Gastrocnemius medialis (tissue), 4 donors: ENCODE results near the gene COX11. TPM values are rescaled to one million over a fixed set of nuclear protein-coding genes. Genes with fewer than 3 reads are reported as not detected.

Experiments used
- ATAC-seq, 2 donors: fragments of 150-250 bp; one replicate each; pipeline ENCODE4 v1.9.1; 2016
- DNase-seq, 2 donors: peaks; one replicate each; pipeline ENCODE4 v3.0.0-alpha.2; 2019
- H3K27ac ChIP-seq, 4 donors: fragments of 200-600 bp; sonication (generic); 1 replicate in 1 of 4; 2 replicates in 3 of 4; pipeline ENCODE4 v1.5.1; 2016 to 2018; ENCODE audit warnings: mild to moderate bottlenecking in 2 of 4, moderate library complexity in 1 of 4
- H3K27me3 ChIP-seq, 3 donors: fragments of 200-600 bp; sonication (generic) in 2 of 3; 1 replicate in 1 of 3; 2 replicates in 2 of 3; pipeline versions ENCODE4 v1.5.1 to v1.6.0; 2016 to 2019; ENCODE audit warnings: mild to moderate bottlenecking in 1 of 3, moderate library complexity in 1 of 3
- H3K36me3 ChIP-seq, 2 donors: fragments of 200-600 bp; sonication (generic) in 1 of 2; one replicate each; pipeline ENCODE4 v1.5.1; 2017 to 2018
- H3K4me1 ChIP-seq, 2 donors: fragments of 200-600 bp; sonication (generic) in 1 of 2; one replicate each; pipeline ENCODE4 v1.5.1; 2016 to 2017; ENCODE audit warnings: mild to moderate bottlenecking in 2 of 2
- H3K4me3 ChIP-seq, 4 donors: fragments of 200-600 bp; sonication (generic) in 3 of 4; 1 replicate in 1 of 4; 2 replicates in 3 of 4; pipeline ENCODE4 v1.5.1; 2016 to 2019; ENCODE audit warnings: mild to moderate bottlenecking in 2 of 4
- H3K9me3 ChIP-seq, 3 donors: fragments of 200-600 bp; sonication (generic) in 2 of 3; 1 replicate in 1 of 3; 2 replicates in 2 of 3; pipeline ENCODE4 v1.5.1; 2016 to 2019
- POLR2A ChIP-seq, 2 donors: fragments of 450-650 bp; IDR thresholded peaks; one replicate each; pipeline ENCODE4 v1.6.1; 2017; ENCODE audit warnings: antibody characterized with exemption in 2 of 2, mild to moderate bottlenecking in 2 of 2, moderate library complexity in 2 of 2
- in situ Hi-C, 4 donors: fragments of 200-750 bp; cut with MboI; loops; one replicate each; pipeline versions ENCODE4 v1.15.0 to v1.8.0; 2017; ENCODE audit warnings: low sequenced_read_pairs in 4 of 4
- intact Hi-C: fragments of 100-400 bp; cut with DNase I; formaldehyde crosslinking; loops from one replicate; pipeline ENCODE4 v1.15.1; 2023; ENCODE audit warnings: low total_unique reads
- total RNA-seq, 4 donors: library from RNA; depleted of rRNA; stranded (reverse); fragments of >200 nt; gene quantifications; one replicate each; pipeline versions ENCODE4 v1.1.0 to v1.2.3, GENCODE V29; 2016
- TF ChIP-seq, protein P1 (sequence below), 5 experiments: fragments of 450-650 bp in 3 of 5; fragments of 200-600 bp in 2 of 5; sonication (generic) in 2 of 5; IDR thresholded peaks in 4 of 5; conservative IDR thresholded peaks in 1 of 5; 1 replicate in 4 of 5; 2 replicates in 1 of 5; pipeline ENCODE4 v1.5.1; 2016 to 2019; ENCODE audit warnings: antibody characterized with exemption in 5 of 5, mild to moderate bottlenecking in 3 of 5, moderate library complexity in 3 of 5

COX11 gene
- total RNA-seq = 10 to 100 TPM; 36.4 to 77.2 (median 67.6) TPM

- Histone ChIP-seq H3K4me3 (peak within 1 kb of the TSS; percentile 96 to 98 (median 97)), H3K27ac (peak within 1 kb of the TSS; percentile 82 to 94 (median 86)), H3K4me1 (peaks cover 20 to 36% of the 10 kb centered on the region in 2 donors), H3K9me3 (no peaks in the 10 kb centered on the region), H3K36me3 (peaks cover 4 to 16% of the 10 kb centered on the region in 2 donors), H3K27me3 (no peaks in the 10 kb centered on the region)
- in situ Hi-C loops = no loop called here
- peak; percentile 53 to 70 for TF ChIP-seq POLR2A (IDR thresholded peaks at IDR 0.05)
- TF ChIP-seq, protein P1, sequence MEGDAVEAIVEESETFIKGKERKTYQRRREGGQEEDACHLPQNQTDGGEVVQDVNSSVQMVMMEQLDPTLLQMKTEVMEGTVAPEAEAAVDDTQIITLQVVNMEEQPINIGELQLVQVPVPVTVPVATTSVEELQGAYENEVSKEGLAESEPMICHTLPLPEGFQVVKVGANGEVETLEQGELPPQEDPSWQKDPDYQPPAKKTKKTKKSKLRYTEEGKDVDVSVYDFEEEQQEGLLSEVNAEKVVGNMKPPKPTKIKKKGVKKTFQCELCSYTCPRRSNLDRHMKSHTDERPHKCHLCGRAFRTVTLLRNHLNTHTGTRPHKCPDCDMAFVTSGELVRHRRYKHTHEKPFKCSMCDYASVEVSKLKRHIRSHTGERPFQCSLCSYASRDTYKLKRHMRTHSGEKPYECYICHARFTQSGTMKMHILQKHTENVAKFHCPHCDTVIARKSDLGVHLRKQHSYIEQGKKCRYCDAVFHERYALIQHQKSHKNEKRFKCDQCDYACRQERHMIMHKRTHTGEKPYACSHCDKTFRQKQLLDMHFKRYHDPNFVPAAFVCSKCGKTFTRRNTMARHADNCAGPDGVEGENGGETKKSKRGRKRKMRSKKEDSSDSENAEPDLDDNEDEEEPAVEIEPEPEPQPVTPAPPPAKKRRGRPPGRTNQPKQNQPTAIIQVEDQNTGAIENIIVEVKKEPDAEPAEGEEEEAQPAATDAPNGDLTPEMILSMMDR (IDR thresholded peaks at IDR 0.05 in 4 of 5, conservative IDR thresholded peaks at IDR 0.05 in 1 of 5) = peak in 2 of 5 experiments; percentile 32 to 58
- intact Hi-C loops = loop anchor here (10.0 kb wide), 1 partner anchor 266 kb away; no protein-coding TSS in a partner anchor
- peak; percentile 91 to 95 for DNase-seq
- ATAC-seq = peak; percentile 98 to 99
Measured at GRCh38 chr17:54968262-54968987, at the start of gene COX11, which contains the start of gene STXBP4. TSS of gene COX11 (minus strand) at chr17:54968654. CDS start at chr17:54968646, 8 bp downstream. TSS of gene STXBP4 (plus strand) at chr17:54968765. CDS start at chr17:54986220, 17,455 bp downstream.

- Histone ChIP-seq H3K27me3 (no peaks in the 10 kb centered on the region), H3K4me3 (no peak overlapping the region), H3K4me1 (no peaks in the 10 kb centered on the region), H3K9me3 (no peaks in the 10 kb centered on the region), H3K27ac (no peak overlapping the region), H3K36me3 (peaks cover 0 to 4% of the 10 kb centered on the region in 2 donors)
- in situ Hi-C loops (no loop called here), intact Hi-C loops (no loop called here)
- DNase-seq (no peak), ATAC-seq (no peak)
- no peak for TF ChIP-seq POLR2A (IDR thresholded peaks at IDR 0.05)
- TF ChIP-seq, protein P1 (IDR thresholded peaks at IDR 0.05 in 4 of 5, conservative IDR thresholded peaks at IDR 0.05 in 1 of 5) = no peak
Measured at GRCh38 chr17:55005520-55005919, 37.1 kb upstream of the COX11 start.

- intact Hi-C loops (no loop called here), in situ Hi-C loops (no loop called here)
- no peaks in the 10 kb centered on the region for H3K9me3 ChIP-seq
- H3K36me3 ChIP-seq = peaks cover 0 to 4% of the 10 kb centered on the region in 2 donors
- H3K4me3 ChIP-seq = no peak overlapping the region
- no peak overlapping the region for H3K27ac ChIP-seq
- H3K27me3 ChIP-seq = no peaks in the 10 kb centered on the region
- H3K4me1 ChIP-seq = no peaks in the 10 kb centered on the region
- DNase-seq (no peak), ATAC-seq (no peak)
- TF ChIP-seq POLR2A (IDR thresholded peaks at IDR 0.05) = no peak
- TF ChIP-seq, protein P1 (IDR thresholded peaks at IDR 0.05 in 4 of 5, conservative IDR thresholded peaks at IDR 0.05 in 1 of 5) = no peak
Measured at GRCh38 chr17:55004484-55004883, 36.0 kb upstream of the COX11 start.

GRCh38 chr17:55002458-55002857 lies 34.0 kb upstream of the COX11 start:
- ATAC-seq (no peak), DNase-seq (no peak)
- no peak overlapping the region for H3K27ac ChIP-seq
- no peaks in the 10 kb centered on the region for H3K27me3 ChIP-seq
- intact Hi-C loops (no loop called here), in situ Hi-C loops (no loop called here)
- H3K9me3 ChIP-seq = no peaks in the 10 kb centered on the region
- no peaks in the 10 kb centered on the region for H3K4me1 ChIP-seq
- H3K4me3 ChIP-seq = no peak overlapping the region
- H3K36me3 ChIP-seq = peaks cover 0 to 4% of the 10 kb centered on the region in 2 donors
- TF ChIP-seq, protein P1 (IDR thresholded peaks at IDR 0.05 in 4 of 5, conservative IDR thresholded peaks at IDR 0.05 in 1 of 5) = no peak
